Fibroblast of lung (primary cell): ENCODE measurements around the gene SEMA5A. TPM values are rescaled to one million over a fixed set of nuclear protein-coding genes. Genes with fewer than 3 reads are reported as not detected.

Experiments
- DNase-seq, 2 donors: peaks; one replicate each; pipeline versions ENCODE4 v3.0.0 to v3.0.0-alpha.2; 2010; ENCODE audit warnings: low read depth in 2 of 2
- H2AFZ ChIP-seq: 2 replicates; pipeline ENCODE4 v1.5.1; 2012; ENCODE audit warnings: low read length, control low read depth, inconsistent platforms
- H3K27ac ChIP-seq: 2 replicates; pipeline ENCODE4 v1.5.1; 2011; ENCODE audit warnings: low read length, control low read depth; ENCODE audit not compliant: insufficient read depth
- H3K27me3 ChIP-seq: 2 replicates; pipeline ENCODE4 v1.5.1; 2011; ENCODE audit warnings: mild to moderate bottlenecking, low read length; ENCODE audit not compliant: control insufficient read depth, insufficient read depth
- H3K36me3 ChIP-seq: 2 replicates; pipeline ENCODE4 v1.5.1; 2011; ENCODE audit warnings: low read length; ENCODE audit not compliant: control insufficient read depth, insufficient read depth
- H3K4me1 ChIP-seq: 2 replicates; pipeline ENCODE4 v1.5.1; 2011; ENCODE audit warnings: low read length; ENCODE audit not compliant: control insufficient read depth, insufficient read depth; ENCODE audit errors: extremely low read depth
- H3K4me2 ChIP-seq: 2 replicates; pipeline ENCODE4 v1.5.1; 2011; ENCODE audit warnings: low read length, control low read depth; ENCODE audit not compliant: insufficient read depth; ENCODE audit errors: extremely low read depth
- H3K4me3 ChIP-seq, 4 experiments: fragments of 200-600 bp in 1 of 4; sonication (generic) in 1 of 4; replicated peaks in 1 of 4; 2 replicates each; pipeline ENCODE4 v1.5.1; 2011 to 2016; ENCODE audit warnings: low read length in 4 of 4, low read depth in 3 of 4, mild to moderate bottlenecking in 3 of 4, control low read depth in 2 of 4, inconsistent platforms in 1 of 4, mixed read lengths in 1 of 4; ENCODE audit not compliant: insufficient read depth in 1 of 4; ENCODE audit errors: control extremely low read depth in 1 of 4
- H3K79me2 ChIP-seq: 2 replicates; pipeline ENCODE4 v1.5.1; 2012; ENCODE audit warnings: mild to moderate bottlenecking, low read length, inconsistent platforms; ENCODE audit not compliant: control insufficient read depth, insufficient read depth
- H3K9ac ChIP-seq: 2 replicates; pipeline ENCODE4 v1.5.1; 2011; ENCODE audit warnings: mild to moderate bottlenecking, low read length, control low read depth; ENCODE audit not compliant: insufficient read depth
- H3K9me3 ChIP-seq: 2 replicates; pipeline ENCODE4 v1.5.1; 2012; ENCODE audit warnings: low read depth, low read length; ENCODE audit not compliant: control insufficient read depth, insufficient read depth
- H4K20me1 ChIP-seq: 2 replicates; pipeline ENCODE4 v1.5.1; 2011; ENCODE audit warnings: low read length; ENCODE audit not compliant: control insufficient read depth, insufficient read depth; ENCODE audit errors: extremely low read depth
- EZH2 ChIP-seq: IDR thresholded peaks from 2 replicates; pipeline ENCODE4 v1.5.1; 2012; ENCODE audit warnings: low read length, control low read depth, mild to moderate bottlenecking; ENCODE audit errors: missing control alignments
- polyA plus RNA-seq, 2 donors: library from polyadenylated mRNA; depleted of rRNA in 1 of 2; stranded (reverse) in 1 of 2; unstranded in 1 of 2; fragments of >200 nt; gene quantifications; 2 replicates each; pipeline ENCODE4 v1.2.1, GENCODE V29; 2011 to 2012; ENCODE audit warnings: missing spikeins in 1 of 2
- total RNA-seq: library from RNA; depleted of rRNA; stranded (reverse); fragments of >200 nt; gene quantifications from 2 replicates; pipeline ENCODE4 v1.2.1, GENCODE V29; 2014
- TF ChIP-seq, protein P1 (sequence below), 2 donors: IDR thresholded peaks in 1 of 2; conservative IDR thresholded peaks in 1 of 2; 1 replicate in 1 of 2; 2 replicates in 1 of 2; pipeline ENCODE4 v1.5.1; 2011 to 2012; ENCODE audit warnings: low read length in 2 of 2, control low read depth in 1 of 2, inconsistent platforms in 1 of 2, low read depth in 1 of 2, mild to moderate bottlenecking in 1 of 2

SEMA5A gene
- total and polyA plus RNA-seq, 2 donors (not counting 1 experiment from before 2014, with no cell fraction given), result 30.6 to 49.0 TPM

DNA sequence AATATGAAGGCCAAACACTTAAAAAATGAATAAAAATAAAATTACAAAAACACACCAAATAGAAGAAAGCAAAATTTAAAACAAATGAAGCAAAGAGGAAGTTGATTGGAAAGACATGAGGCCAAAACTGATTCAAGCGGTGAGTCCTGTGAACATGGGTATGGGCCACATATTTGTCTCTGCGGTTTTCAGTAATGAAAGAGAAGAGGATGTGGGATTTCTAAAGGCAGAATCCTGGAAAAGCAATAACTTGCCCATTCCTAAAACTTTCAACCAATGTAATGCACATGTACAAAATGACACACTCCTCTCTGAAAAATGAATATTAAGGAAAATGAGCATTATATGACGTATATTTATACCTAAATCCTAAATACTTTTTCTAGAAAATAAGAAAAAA is 263.7 kb downstream of the SEMA5A start:
- Histone ChIP-seq H3K9ac (no peak overlapping the region), H2AFZ (no peak overlapping the region), H3K4me3 (no peak overlapping the region), H3K79me2 (no peaks in the 10 kb centered on the region), H3K4me1 (peaks cover 4% of the 10 kb centered on the region), H3K27ac (no peak overlapping the region), H3K27me3 (no peaks in the 10 kb centered on the region), H4K20me1 (no peaks in the 10 kb centered on the region), H3K4me2 (no peak overlapping the region), H3K36me3 (no peaks in the 10 kb centered on the region), H3K9me3 (no peaks in the 10 kb centered on the region)
- no peak for DNase-seq
- TF ChIP-seq, protein P1, sequence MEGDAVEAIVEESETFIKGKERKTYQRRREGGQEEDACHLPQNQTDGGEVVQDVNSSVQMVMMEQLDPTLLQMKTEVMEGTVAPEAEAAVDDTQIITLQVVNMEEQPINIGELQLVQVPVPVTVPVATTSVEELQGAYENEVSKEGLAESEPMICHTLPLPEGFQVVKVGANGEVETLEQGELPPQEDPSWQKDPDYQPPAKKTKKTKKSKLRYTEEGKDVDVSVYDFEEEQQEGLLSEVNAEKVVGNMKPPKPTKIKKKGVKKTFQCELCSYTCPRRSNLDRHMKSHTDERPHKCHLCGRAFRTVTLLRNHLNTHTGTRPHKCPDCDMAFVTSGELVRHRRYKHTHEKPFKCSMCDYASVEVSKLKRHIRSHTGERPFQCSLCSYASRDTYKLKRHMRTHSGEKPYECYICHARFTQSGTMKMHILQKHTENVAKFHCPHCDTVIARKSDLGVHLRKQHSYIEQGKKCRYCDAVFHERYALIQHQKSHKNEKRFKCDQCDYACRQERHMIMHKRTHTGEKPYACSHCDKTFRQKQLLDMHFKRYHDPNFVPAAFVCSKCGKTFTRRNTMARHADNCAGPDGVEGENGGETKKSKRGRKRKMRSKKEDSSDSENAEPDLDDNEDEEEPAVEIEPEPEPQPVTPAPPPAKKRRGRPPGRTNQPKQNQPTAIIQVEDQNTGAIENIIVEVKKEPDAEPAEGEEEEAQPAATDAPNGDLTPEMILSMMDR (conservative IDR thresholded peaks at IDR 0.05 in 1 of 2, IDR thresholded peaks at IDR 0.05 in 1 of 2; ENCODE audit: low read depth in 1 of 2, low read length in 2 of 2), result no peak
- TF ChIP-seq EZH2, result no peak

DNA sequence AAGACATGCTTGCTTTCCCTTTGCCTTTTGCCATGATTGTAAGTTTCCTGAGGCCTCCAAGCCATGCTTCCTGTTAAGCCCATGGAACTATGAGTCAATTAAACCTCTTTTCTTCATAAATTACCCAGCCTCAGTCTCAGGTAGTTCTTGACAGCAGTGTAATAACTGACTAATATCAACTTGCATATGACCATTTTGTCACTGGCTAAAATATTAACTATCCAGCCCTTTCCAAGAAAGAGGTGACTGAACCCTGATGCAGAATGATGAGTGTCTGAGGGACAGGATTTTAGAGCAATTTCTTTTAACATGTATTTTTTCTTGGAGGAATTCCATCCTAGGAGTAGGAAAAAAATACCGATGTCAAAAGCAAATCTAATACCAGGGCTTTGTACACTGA is 266.1 kb downstream of the SEMA5A start:
- no peaks in the 10 kb centered on the region for H3K79me2 ChIP-seq
- DNase-seq, result no peak
- no peak overlapping the region for H3K4me3 ChIP-seq
- no peaks in the 10 kb centered on the region for H3K27me3 ChIP-seq
- H2AFZ ChIP-seq, result no peak overlapping the region
- no peaks in the 10 kb centered on the region for H3K9me3 ChIP-seq
- no peak overlapping the region for H3K27ac ChIP-seq
- H3K36me3 ChIP-seq, result no peaks in the 10 kb centered on the region
- no peak for TF ChIP-seq EZH2
- TF ChIP-seq, protein P1 (conservative IDR thresholded peaks at IDR 0.05 in 1 of 2, IDR thresholded peaks at IDR 0.05 in 1 of 2; ENCODE audit: low read depth in 1 of 2, low read length in 2 of 2), result no peak
- H3K4me2 ChIP-seq, result no peak overlapping the region
- H3K4me1 ChIP-seq, result no peaks in the 10 kb centered on the region
- no peaks in the 10 kb centered on the region for H4K20me1 ChIP-seq
- H3K9ac ChIP-seq, result no peak overlapping the region

DNA sequence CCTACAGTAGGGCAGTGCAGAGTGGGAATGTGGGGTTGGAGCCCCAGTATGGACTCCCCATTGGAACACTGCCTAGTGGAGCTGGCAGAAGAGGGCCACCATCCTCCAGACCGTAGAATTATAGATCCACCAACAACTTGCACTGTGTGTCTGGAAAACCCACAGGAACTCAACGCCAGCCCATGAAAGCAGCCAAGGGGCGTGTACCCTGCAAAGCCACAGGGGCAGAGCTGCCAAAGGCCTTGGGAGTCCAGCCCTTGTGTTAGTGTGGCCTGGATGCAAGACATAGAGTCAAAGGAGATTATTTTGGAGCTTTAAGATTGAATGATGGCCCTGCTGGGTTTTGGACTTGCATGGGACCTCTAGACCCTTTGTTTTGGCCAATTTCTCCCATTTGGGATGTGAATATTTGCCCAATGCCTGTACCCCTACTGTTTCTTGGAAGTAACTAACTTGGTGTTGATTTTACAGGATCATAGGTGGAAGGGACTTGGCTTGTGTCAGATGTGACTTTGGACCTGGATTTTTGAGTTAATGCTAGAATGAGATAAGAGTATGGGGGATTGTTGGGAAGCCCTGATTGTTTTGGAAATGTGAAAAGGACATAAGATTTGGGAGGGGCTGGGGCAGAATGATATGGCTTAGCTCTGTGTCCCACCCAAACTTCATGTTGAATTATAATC is 266.8 kb downstream of the SEMA5A start:
- no peaks in the 10 kb centered on the region for H3K36me3 ChIP-seq
- no peak overlapping the region for H3K9ac ChIP-seq
- H3K79me2 ChIP-seq, result no peaks in the 10 kb centered on the region
- TF ChIP-seq, protein P1 (conservative IDR thresholded peaks at IDR 0.05 in 1 of 2, IDR thresholded peaks at IDR 0.05 in 1 of 2; ENCODE audit: low read depth in 1 of 2, low read length in 2 of 2), result no peak
- TF ChIP-seq EZH2, result no peak
- no peak overlapping the region for H2AFZ ChIP-seq
- DNase-seq, result no peak
- H3K4me2 ChIP-seq, result no peak overlapping the region
- no peaks in the 10 kb centered on the region for H4K20me1 ChIP-seq
- no peaks in the 10 kb centered on the region for H3K27me3 ChIP-seq
- no peaks in the 10 kb centered on the region for H3K4me1 ChIP-seq
- no peak overlapping the region for H3K4me3 ChIP-seq
- H3K9me3 ChIP-seq, result no peaks in the 10 kb centered on the region
- no peak overlapping the region for H3K27ac ChIP-seq
